GM18507 (cell line): ENCODE measurements around the gene HOXA3.

Experiments used
- DNase-seq: peaks from one replicate; pipeline ENCODE4 v3.0.0; 2011; ENCODE audit warnings: low read depth; ENCODE audit not compliant: insufficient read length; ENCODE audit errors: extremely low spot score
- FAIRE-seq: peaks from 2 replicates; lab custom pipeline; 2011; peaks lifted over from hg19 to GRCh38; lab: Jason Lieb, UNC

HOXA3 gene

DNA sequence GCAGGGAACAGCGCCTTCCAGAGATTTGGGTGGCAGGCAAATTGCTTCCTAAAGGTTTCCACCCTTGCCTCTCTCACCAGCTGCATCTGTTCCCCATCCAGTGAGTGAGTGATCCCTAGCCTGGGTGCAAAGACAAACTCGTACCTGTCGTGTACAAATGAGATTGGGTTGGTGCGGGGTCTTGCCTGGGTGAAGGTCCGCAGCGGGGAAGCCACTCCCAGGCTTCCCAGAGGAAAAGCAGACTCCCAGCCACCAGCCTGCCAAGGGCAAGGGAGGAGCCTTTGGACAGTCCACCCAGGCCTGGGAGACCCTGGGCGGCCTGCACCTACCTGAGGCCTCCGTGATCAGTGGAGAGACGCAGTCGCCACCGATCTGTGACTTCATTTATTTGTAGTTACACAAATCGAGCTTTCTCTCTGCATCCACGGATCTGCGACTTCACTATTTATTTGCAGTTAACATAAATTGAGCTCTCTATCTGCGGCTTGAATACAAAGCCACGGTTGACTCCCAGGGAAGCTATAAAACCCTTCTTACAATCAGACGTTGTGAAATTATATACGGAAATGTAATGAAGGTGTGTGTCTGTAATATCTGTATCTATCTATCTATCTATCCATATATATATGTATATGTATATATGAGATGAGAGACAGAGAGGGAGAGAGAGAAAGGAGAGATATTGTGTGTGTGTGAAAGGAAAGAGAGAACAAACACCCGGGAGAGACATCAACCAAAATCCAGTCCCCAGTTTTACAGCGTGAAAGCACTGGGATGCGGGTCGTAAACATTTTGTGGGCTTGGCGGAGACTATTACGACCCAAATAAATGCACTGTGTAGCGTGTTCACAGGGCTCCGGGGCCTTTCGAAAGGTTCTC lies 7.1 kb upstream of the HOXA3 start:
- DNase-seq: no peak
- no peak for FAIRE-seq

DNA sequence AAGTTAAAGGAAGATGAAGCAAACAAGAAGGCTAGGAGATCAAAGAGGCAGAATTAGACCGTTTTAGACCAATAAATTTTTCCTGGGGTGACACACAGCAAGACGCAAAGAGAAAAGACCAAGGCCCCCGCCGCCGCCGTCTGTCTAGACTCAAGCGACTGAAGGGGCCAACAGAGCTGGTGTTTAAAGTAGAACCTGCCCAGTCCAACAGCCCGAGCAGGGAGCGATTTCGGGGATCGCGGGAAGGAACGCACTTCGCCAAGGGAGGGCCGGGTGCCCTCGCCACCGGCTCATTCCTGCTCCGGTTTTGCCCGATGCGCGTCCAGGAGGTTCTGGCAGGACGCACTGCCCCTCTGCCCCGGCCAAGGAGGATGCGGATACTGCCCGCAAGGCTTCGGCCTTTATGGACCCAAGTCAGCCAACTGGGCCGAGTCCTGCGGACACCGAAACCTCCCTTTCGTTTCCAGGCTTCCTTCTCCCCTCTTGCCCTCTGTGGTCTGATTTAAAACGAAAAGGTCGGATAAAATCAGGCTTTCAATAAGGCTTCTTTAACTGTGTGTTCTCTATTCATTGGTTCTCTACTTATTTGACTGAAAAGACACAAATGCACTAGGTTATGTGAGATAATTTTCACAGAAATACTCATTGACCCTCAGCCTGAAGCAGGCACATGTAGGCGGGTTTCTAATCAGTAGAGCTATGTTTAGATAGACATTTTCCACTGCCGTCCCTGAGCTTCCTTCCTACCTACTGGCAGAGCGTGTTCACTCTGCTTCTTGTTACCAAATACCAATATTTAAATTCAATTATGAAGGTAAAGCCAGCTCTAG lies 6.3 kb upstream of the HOXA3 start:
- no peak for DNase-seq
- FAIRE-seq: no peak

DNA sequence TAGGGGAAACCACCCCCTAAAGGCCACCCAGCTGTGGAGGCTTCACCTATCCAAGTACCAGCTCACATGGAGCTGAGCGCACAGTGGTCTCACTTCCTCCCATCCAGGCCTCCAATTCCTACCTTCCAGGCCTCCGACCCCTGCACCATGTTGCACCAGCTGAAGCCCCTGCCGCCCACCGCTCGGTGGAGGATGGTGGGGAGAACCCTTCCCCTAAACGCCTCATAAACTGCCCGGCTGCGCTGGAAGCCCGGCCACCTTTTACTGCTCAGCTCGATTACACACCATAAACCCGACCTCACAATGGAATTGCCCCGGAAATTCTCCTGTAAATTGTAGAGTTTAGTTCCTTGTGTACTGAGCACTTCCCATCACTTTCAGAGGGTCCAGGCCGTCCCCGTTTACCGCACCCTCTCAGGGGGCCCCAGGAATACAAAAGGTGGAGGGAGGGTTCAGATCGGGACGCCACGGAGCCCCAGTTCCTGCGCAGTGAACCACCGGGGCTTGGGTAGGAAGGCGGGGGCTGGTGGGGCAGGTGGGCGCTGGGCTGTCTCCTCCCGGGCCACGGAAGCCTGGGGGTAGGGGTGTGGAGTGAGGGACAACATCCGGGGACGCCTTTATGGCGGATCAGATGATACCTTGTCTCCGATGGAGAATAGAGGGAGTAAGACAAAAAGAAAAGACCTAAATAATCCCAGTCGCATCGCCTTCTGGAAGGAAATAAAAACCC lies 5.5 kb upstream of the HOXA3 start:
- FAIRE-seq: no peak

DNA sequence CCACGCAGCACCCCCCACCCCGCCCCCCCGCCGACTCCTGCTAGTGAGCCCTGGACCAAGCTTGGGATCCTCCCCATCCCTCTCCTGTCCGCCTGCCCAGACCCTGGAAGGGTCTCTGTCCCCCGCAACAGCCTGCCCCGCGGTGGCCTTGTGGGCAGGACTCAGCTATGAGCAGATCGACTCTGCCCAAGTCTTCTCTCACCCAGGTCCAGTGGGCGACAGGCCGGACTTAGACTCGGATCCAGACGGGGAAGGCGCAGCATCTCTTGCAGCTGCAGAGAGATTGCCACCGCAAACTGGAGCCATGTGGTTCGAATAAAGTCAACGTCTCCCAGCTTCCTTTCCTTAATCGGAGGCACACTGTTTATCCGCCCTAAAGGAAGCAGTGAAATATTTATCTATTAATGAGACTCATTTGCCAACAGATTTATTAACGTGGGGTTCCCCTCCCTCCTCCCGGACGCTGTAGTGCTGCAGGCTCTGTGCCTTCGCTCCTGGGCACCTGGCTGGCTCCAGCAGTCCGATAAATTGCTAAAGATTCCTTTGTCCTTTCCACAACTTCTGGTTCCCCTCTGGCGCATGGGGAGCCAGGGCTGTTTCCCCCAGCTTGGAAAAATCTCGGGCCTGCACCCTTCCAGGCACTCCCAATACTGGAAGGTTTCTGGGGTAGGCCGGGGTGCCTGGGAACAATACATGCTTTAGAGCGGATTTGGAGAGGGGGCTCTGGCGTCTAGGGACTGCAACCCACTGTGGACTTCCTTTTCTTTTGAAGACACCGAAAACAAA lies 4.7 kb upstream of the HOXA3 start:
- FAIRE-seq (no peak), DNase-seq (no peak)

More for the DNA sequence above, 5.5 kb upstream of the HOXA3 start:
- DNase-seq: no peak

DNA sequence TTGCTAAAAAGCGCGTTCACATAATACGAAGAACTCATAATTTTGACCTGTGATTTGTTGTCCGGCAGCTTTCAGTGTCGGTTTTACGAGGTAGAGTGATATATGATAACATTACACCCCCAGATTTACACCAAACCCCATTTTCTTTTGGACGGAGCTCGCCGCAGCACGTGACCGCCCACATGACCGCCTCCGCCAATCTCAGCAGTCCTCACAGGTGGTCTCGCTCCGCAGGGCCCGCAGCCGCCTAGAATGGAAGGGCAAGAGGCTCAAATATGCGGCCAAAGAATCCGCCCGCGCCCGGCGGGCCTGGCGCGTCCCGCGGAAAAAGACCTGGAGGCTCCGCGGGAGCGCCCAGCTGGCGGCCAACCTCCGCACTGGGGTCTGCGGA lies 4.1 kb upstream of the HOXA3 start, which contains the start of gene HOXA7:
Gene HOXA7 (minus strand): TSS at position 168 of the 391 bp plus-strand sequence. CDS start 130 bp downstream, at position 38.
- DNase-seq (no peak), FAIRE-seq (no peak)

DNA sequence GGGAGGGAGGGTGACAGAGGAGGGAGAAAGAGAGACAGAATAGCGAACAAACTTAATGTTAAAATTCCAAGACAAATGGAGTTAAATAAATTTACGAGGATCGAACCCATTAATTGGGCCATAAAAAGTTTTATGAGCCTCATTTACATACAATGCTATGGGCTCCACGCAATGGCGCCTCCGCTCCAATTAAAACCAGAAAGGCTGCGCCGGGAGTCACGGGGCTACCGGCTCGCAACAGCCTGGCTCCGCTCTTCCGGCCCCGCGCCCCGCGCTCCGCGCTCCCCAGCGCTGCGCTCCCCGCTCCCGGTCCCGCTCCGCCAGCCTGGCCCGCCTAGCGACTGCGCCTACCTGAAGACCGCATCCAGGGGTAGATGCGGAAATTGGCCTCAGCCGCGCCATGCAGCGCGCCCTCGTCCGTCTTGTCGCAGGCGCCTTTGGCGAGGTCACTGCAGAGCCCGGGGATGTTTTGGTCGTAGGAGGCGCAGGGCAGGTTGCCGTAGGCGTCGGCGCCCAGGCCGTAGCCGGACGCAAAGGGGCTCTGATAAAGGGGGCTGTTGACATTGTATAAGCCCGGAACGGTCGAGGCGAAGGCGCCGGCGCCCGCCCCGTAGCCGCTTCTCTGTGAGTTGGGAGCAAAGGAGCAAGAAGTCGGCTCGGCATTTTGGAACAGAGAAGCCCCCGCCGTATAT lies 3.6 kb upstream of the HOXA3 start:
- FAIRE-seq: no peak
- DNase-seq: no peak

DNA sequence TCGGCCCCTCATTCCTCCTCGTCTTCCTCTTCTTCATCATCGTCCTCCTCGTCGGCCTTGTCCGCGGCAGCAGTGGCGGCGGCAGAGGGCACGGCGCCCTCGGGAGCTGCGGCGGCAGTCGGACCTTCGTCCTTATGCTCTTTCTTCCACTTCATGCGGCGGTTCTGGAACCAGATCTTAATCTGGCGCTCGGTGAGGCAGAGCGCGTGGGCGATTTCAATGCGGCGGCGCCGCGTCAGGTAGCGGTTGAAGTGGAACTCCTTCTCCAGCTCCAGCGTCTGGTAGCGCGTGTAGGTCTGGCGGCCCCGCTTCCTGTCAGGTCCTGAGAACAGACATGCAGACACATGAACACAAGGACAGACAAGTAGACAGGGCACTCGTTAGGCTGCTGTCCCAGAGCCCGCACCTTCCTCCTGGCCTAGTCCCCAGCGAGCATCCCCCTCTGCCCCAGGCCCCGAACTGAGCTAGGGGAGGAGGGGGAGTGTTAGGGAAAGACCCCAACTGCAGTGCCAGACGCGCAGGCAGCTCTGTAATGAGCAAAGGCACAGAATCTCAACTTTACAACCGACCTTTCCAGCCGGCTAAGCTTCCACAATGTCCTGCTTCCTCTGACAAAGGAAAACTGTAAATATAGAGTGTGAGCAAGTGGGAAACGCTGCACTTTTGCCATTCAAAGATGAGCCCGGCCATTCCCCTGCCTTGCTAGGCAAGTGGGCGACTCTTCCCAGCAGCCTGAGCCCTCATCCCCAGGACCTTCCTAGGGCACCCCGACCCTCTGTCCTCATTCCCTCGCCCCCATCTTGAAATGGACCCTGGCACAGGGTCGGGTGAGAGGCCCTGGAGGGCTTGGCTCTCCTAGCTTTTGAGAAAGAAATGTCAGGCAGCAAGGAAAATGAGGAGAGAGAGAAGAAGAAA lies 2.8 kb upstream of the HOXA3 start:
- DNase-seq: no peak
- no peak for FAIRE-seq

DNA sequence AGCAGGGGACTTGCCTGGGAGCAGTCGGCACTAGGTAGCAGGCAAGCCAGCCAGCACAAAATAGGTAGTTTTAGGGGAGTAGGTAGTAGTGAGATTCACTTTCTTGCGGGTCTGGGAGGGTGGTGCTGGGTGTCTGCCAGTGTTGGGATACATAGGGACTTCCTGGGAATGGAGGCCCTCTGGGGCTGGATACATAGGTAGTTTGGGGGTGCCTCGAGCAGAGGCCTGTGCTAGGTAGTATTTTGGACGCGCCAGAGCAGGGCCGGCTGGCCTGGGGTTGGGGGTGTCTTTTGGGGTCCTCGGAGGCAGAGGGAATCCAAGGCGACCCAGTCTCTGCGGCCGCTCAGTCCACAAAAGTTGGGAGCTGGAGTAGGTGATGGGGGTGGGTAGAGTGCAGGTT lies 2.0 kb upstream of the HOXA3 start:
- no peak for FAIRE-seq
- no peak for DNase-seq

DNA sequence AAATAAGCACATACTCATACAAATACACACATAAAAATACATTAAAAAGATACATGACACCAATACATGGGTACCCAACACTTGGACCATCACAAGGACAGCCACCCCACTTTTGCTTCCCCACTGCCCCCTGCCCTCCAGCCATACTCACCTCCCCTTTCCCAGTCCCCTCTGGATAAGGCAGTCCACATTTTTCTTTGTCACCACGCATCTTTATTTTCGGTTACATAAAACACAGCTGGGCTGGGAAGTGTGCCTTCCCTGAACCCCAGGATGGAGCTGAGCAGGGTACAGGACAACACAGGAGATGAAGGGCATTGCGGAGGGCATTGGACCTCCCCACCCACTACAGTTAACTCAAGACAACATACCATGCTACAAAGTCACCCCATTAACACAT lies 1.1 kb upstream of the HOXA3 start:
- no peak for DNase-seq
- FAIRE-seq: no peak

DNA sequence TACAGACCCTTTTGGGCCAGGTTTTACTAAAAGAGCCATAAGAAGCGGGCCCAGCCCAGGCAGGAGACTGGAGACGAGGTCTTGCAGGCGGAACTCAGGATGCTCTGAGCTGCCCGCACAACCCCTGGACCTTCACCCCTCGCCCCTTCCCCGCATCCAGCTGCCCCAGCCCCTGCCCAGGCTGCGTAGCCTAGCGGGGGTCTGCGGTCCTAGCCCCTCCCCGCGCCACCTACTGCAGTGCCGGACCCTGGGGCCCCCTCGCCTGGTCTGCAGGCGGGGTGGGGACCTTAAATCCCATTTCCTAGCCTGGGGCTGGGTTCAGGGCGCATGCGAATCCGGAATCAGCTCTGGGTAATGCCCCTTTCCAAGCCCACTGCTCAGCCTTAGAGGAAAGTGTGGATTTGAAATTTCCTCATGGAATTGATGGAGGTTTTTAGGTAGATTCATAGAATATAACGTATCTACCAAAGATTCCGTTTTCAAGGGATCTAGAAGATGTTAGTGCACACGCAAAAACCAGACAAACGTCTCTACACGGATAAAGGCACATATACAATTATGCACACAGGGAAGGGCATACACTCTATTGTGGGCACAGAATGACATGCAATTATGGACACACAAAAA lies 546 bp upstream of the HOXA3 start:
- no peak for DNase-seq

DNA sequence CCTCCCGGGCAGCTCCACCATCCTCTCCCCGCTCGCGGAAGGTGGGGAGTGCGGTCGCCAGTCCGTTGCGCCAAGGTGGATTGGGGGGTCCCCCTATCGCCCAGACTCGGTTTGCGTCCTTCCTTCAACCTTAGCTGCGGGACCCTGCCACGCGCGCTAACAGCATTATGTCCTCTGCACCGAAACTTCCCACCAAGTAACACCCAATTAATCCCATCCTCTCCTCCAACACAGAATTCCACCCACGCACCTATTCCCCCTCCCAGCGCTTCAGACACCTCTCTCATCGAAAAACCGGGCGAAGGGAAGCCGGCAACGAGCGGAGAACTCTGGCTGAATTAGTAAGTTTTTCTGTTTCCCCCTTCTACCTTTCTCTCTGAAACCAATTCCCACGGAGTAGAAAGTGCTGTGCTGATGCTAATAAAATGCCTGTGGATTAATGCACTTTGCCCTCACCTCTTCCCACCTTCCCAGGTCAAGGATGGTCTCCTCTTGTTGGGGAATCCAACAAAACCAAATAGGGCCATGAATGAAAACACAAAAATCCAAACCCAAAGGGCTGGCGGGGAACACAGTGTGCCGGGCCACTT lies 947 bp downstream of the HOXA3 start:
- no peak for FAIRE-seq
- DNase-seq: no peak

More for the DNA sequence above, 546 bp upstream of the HOXA3 start:
- no peak for FAIRE-seq

DNA sequence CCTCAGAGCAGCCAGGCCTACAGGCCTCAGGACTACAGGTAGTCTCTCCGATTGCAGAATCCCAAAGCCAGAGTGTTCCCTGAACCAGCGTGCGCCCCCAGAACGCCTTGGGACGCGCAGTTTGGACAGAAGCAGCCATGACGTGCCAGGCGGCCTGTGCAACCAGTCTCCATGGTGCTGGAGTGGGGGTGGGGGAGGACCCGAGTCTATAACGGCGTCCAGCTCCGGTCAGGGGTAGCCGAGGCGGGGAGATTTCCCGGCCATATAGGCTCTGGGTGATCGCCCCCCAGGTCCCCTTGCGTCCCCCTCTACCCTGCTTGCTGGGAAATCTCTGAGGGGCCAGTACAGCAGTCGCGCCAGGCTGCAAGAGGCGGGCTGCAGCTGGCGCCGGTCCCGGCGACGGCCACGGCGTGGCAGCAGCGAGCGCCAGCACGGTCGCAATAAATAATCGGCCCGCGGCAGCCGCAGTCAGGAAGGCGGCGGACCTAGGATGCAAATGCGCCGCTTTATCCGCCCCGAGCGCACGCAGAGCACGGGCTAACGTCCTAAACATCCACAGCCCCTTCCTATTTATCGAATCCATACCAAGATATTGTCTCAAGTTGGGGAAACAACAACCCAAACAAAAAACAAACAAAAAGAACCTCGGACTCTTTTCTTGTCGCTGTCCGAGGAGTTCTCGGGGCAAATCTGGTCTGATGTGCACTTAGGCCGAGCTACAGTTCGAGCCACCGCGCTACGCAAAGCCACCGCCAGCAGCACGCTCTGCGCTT lies 1.6 kb downstream of the HOXA3 start:
- peak; percentile 76 for DNase-seq
- FAIRE-seq: peak; percentile 66

DNA sequence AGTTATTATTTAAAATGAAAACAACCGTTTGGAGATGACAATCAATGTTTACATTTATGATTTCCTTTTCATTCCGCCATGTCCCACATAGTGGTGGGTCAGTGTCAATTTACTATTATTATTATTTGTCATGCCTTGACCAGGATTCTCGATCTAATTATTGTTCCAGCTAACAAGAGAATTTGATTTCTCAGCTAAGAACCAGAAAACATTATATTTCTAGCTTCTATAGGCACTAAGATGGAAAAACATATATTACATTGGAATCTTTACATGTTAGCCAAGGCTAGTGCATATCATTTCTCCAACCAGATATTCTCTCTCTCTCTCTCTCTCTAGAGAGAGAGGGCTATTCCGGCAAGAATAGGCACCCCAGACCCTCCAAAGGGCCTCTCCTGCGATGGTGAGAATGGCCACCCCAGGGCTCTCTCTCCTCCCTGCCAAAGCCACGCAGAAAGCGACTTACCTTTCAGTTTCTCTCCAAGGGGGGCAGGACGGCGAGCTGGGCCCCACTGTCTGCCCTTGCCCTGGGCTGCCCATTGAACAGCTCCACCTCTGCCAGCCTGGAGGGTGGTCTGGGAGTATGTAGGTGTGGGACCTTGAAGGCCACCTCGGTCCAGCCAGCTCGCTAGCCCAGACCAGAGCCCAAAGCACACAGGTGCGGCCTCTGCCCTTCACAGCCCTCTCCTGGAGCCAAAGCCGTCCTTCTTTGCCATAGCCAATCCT lies 2.4 kb downstream of the HOXA3 start:
- no peak for FAIRE-seq
- no peak for DNase-seq

DNA sequence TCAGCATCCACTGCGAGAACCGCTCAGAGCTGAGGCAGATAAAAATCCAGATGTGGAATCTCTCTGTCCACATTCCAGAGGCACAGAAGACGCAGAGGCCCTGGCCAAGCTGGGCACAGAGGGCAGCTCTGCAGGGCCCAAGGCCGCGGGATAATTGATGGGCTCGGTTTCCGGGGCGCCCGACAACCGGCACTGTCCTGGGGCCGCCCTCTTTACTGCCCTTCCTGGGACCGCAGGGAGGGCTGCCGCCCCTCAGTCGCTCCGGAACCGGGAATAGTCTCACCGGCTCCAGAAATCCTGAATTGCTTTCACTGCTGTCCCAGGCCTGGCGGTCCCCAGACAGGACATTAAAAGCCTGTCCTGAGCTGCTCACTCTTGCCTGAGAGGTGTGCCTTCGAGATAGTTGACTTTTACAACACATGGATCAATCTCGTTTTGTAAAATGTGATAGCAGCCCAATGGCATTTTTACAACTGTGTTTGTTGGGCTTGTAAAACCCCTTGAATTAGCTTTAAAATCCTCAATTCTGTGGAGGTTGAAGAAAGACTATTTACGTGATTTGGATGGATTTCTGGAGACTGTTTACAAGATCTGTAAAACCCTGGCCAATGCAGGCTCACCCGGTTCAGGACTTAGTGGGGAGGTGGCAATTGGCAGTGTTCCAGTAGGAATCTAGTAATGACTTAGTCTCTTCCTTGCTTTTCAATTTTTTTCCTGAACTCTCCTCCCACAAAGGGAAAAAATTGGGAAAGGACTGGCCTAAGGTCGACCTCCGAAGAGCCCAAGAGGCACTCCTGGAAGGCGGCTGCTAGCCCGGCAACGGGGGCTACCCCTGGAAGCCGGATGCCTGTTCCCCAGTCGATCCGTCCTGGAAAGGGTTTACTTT lies 3.4 kb downstream of the HOXA3 start:
- DNase-seq (no peak), FAIRE-seq (no peak)
